ENCODE results near the gene SLC46A2.

Gene SLC46A2

GRCh38 chr9:112892981-112893380, 2.3 kb upstream of the SLC46A2 start:
- no peak overlapping the region for H3K4me3 ChIP-seq (ENCODE audit: insufficient read depth, low read length, poor library complexity, severe bottlenecking)
- H3K4me2 ChIP-seq (ENCODE audit: low read depth, low read length, poor library complexity, severe bottlenecking): no peak overlapping the region
- no peak for TF ChIP-seq CTCF (IDR thresholded peaks at IDR 0.05; ENCODE audit: insufficient read depth, low read length, poor library complexity, severe bottlenecking)
- no peaks in the 10 kb centered on the region for H3K36me3 ChIP-seq (ENCODE audit: low read length)
- no peaks in the 10 kb centered on the region for H3K79me2 ChIP-seq (ENCODE audit: insufficient read depth, low read length)
- H3K9ac ChIP-seq (ENCODE audit: low read length): no peak overlapping the region
- no peaks in the 10 kb centered on the region for H3K9me3 ChIP-seq (ENCODE audit: insufficient read depth, low read length)
- no peaks in the 10 kb centered on the region for H4K20me1 ChIP-seq (ENCODE audit: low read depth, low read length)
- H3K27me3 ChIP-seq (ENCODE audit: low read length): no peaks in the 10 kb centered on the region
- H2AFZ ChIP-seq (ENCODE audit: low read depth, low read length, severe bottlenecking): no peak overlapping the region
- no peaks in the 10 kb centered on the region for H3K9me2 ChIP-seq (replicated peaks; ENCODE audit: insufficient read depth, low read length)
- H3F3A ChIP-seq (ENCODE audit: insufficient read depth): no peaks in the 10 kb centered on the region
- H3K27ac ChIP-seq (ENCODE audit: low read depth, low read length): no peak overlapping the region

GRCh38 chr9:112891521-112891920, 845 bp upstream of the SLC46A2 start:
- Histone ChIP-seq H3K4me3 (ENCODE audit: insufficient read depth, low read length, poor library complexity, severe bottlenecking) (no peak overlapping the region), H3K9ac (ENCODE audit: low read length) (no peak overlapping the region), H3K9me3 (ENCODE audit: insufficient read depth, low read length) (no peaks in the 10 kb centered on the region), H3F3A (ENCODE audit: insufficient read depth) (no peaks in the 10 kb centered on the region), H3K9me2 (replicated peaks; ENCODE audit: insufficient read depth, low read length) (no peaks in the 10 kb centered on the region), H3K27ac (ENCODE audit: low read depth, low read length) (no peak overlapping the region), H4K20me1 (ENCODE audit: low read depth, low read length) (no peaks in the 10 kb centered on the region), H3K79me2 (ENCODE audit: insufficient read depth, low read length) (no peaks in the 10 kb centered on the region), H3K27me3 (ENCODE audit: low read length) (no peaks in the 10 kb centered on the region), H3K4me2 (ENCODE audit: low read depth, low read length, poor library complexity, severe bottlenecking) (no peak overlapping the region), H3K36me3 (ENCODE audit: low read length) (no peaks in the 10 kb centered on the region), H2AFZ (ENCODE audit: low read depth, low read length, severe bottlenecking) (no peak overlapping the region)
- no peak for TF ChIP-seq EZH2phosphoT487 (conservative IDR thresholded peaks at IDR 0.05; ENCODE audit: low read length)
- TF ChIP-seq CTCF (IDR thresholded peaks at IDR 0.05; ENCODE audit: insufficient read depth, low read length, poor library complexity, severe bottlenecking): no peak

GRCh38 chr9:112887381-112887780, 3.3 kb downstream of the SLC46A2 start:
- H3K27me3 ChIP-seq (ENCODE audit: low read length): no peaks in the 10 kb centered on the region
- TF ChIP-seq CTCF (IDR thresholded peaks at IDR 0.05; ENCODE audit: insufficient read depth, low read length, poor library complexity, severe bottlenecking): peak; percentile 22
- TF ChIP-seq EZH2phosphoT487 (conservative IDR thresholded peaks at IDR 0.05; ENCODE audit: low read length): no peak
- H3K36me3 ChIP-seq (ENCODE audit: low read length): no peaks in the 10 kb centered on the region
- H3F3A ChIP-seq (ENCODE audit: insufficient read depth): no peaks in the 10 kb centered on the region
- no peaks in the 10 kb centered on the region for H3K9me3 ChIP-seq (ENCODE audit: insufficient read depth, low read length)
- no peak overlapping the region for H2AFZ ChIP-seq (ENCODE audit: low read depth, low read length, severe bottlenecking)
- H3K4me2 ChIP-seq (ENCODE audit: low read depth, low read length, poor library complexity, severe bottlenecking): no peak overlapping the region
- no peaks in the 10 kb centered on the region for H3K9me2 ChIP-seq (replicated peaks; ENCODE audit: insufficient read depth, low read length)
- no peak overlapping the region for H3K9ac ChIP-seq (ENCODE audit: low read length)
- no peak overlapping the region for H3K27ac ChIP-seq (ENCODE audit: low read depth, low read length)
- no peaks in the 10 kb centered on the region for H4K20me1 ChIP-seq (ENCODE audit: low read depth, low read length)
- no peaks in the 10 kb centered on the region for H3K79me2 ChIP-seq (ENCODE audit: insufficient read depth, low read length)
- H3K4me3 ChIP-seq (ENCODE audit: insufficient read depth, low read length, poor library complexity, severe bottlenecking): no peak overlapping the region

- Histone ChIP-seq H4K20me1 (ENCODE audit: low read depth, low read length) (no peaks in the 10 kb centered on the region), H2AFZ (ENCODE audit: low read depth, low read length, severe bottlenecking) (no peak overlapping the region), H3K4me3 (ENCODE audit: insufficient read depth, low read length, poor library complexity, severe bottlenecking) (no peak overlapping the region), H3K79me2 (ENCODE audit: insufficient read depth, low read length) (no peaks in the 10 kb centered on the region), H3F3A (ENCODE audit: insufficient read depth) (no peaks in the 10 kb centered on the region), H3K9me3 (ENCODE audit: insufficient read depth, low read length) (no peaks in the 10 kb centered on the region), H3K27me3 (ENCODE audit: low read length) (no peaks in the 10 kb centered on the region), H3K36me3 (ENCODE audit: low read length) (no peaks in the 10 kb centered on the region), H3K4me2 (ENCODE audit: low read depth, low read length, poor library complexity, severe bottlenecking) (no peak overlapping the region), H3K9ac (ENCODE audit: low read length) (no peak overlapping the region), H3K27ac (ENCODE audit: low read depth, low read length) (no peak overlapping the region), H3K9me2 (replicated peaks; ENCODE audit: insufficient read depth, low read length) (no peaks in the 10 kb centered on the region)
- TF ChIP-seq CTCF (IDR thresholded peaks at IDR 0.05; ENCODE audit: insufficient read depth, low read length, poor library complexity, severe bottlenecking) (no peak), EZH2phosphoT487 (conservative IDR thresholded peaks at IDR 0.05; ENCODE audit: low read length) (no peak)
These were observed 4.3 kb downstream of the SLC46A2 start for GRCh38 chr9:112886351-112886750.
